Neural cell (in vitro differentiated cells): Measurements from ENCODE around the gene B4GALNT3. TPM values are rescaled to one million over a fixed set of nuclear protein-coding genes. Genes with fewer than 3 reads are reported as not detected.

Experiments
- H2AFZ ChIP-seq: fragments of 200-600, 300-800 bp; sonication (generic), shearing (Covaris generic); 2 replicates; pipeline ENCODE4 v1.6.0; 2014; ENCODE audit warnings: low read depth, mild to moderate bottlenecking, antibody characterized with exemption, low read length, moderate library complexity
- H3F3A ChIP-seq: fragments of 200-600 bp; shearing (Covaris generic); 2 replicates; pipeline ENCODE4 v1.6.1; 2016; ENCODE audit warnings: mild to moderate bottlenecking, moderate library complexity, mixed read lengths, antibody characterized with exemption, low read length; ENCODE audit not compliant: insufficient read depth, poor library complexity, severe bottlenecking
- H3K27ac ChIP-seq: fragments of 200-600, 300-800 bp; sonication (generic), shearing (Covaris generic); 2 replicates; pipeline ENCODE4 v1.5.1; 2014; ENCODE audit warnings: mild to moderate bottlenecking, low read length, moderate library complexity
- H3K27me3 ChIP-seq: fragments of 300-800, 200-600 bp; sonication (generic), shearing (Covaris generic); 2 replicates; pipeline ENCODE4 v1.6.0; 2014; ENCODE audit warnings: mild to moderate bottlenecking, low read depth, low read length, moderate library complexity; ENCODE audit not compliant: insufficient read depth
- H3K36me3 ChIP-seq: fragments of 300-800, 200-600 bp; sonication (generic), shearing (Covaris generic); 2 replicates; pipeline ENCODE4 v1.5.1; 2014; ENCODE audit warnings: mild to moderate bottlenecking, antibody characterized with exemption, low read length, moderate library complexity; ENCODE audit not compliant: insufficient read depth
- H3K4me2 ChIP-seq: fragments of 300-800, 200-600 bp; sonication (generic), shearing (Covaris generic); 2 replicates; pipeline ENCODE4 v1.6.0; 2014; ENCODE audit warnings: mild to moderate bottlenecking, low read length
- H3K4me3 ChIP-seq: fragments of 300-800, 200-600 bp; sonication (generic), shearing (Covaris generic); 2 replicates; pipeline ENCODE4 v1.5.1; 2014; ENCODE audit warnings: mild to moderate bottlenecking, low read length, moderate library complexity
- H3K79me2 ChIP-seq: fragments of 200-600 bp; shearing (Covaris generic); replicated peaks from 2 replicates; pipeline ENCODE4 v1.6.0; 2014; ENCODE audit warnings: mild to moderate bottlenecking, low read length, moderate library complexity; ENCODE audit not compliant: insufficient read depth
- H3K9ac ChIP-seq: fragments of 300-800, 200-600 bp; sonication (generic), shearing (Covaris generic); 2 replicates; pipeline ENCODE4 v1.6.1; 2016; ENCODE audit warnings: mild to moderate bottlenecking, low read length, mixed read lengths
- H3K9me2 ChIP-seq: fragments of 200-600 bp; shearing (Covaris generic); 2 replicates; pipeline ENCODE4 v1.6.1; 2016; ENCODE audit warnings: mild to moderate bottlenecking, low read length, mixed read lengths; ENCODE audit not compliant: insufficient read depth
- H3K9me3 ChIP-seq: fragments of 200-600, 300-800 bp; sonication (generic), shearing (Covaris generic); 2 replicates; pipeline ENCODE4 v1.6.1; 2016; ENCODE audit warnings: mild to moderate bottlenecking, mixed run types, low read length, moderate library complexity, mixed read lengths
- H4K20me1 ChIP-seq: fragments of 200-600 bp; shearing (Covaris generic); 2 replicates; pipeline ENCODE4 v1.6.1; 2016; ENCODE audit warnings: mild to moderate bottlenecking, mixed run types; ENCODE audit not compliant: insufficient read depth
- EP300 ChIP-seq: fragments of 450-650 bp; conservative IDR thresholded peaks from 2 replicates; pipeline ENCODE4 v1.6.1; 2014; ENCODE audit warnings: antibody characterized with exemption, mild to moderate bottlenecking, moderate library complexity; ENCODE audit not compliant: poor library complexity, severe bottlenecking
- EZH2 ChIP-seq: fragments of 200-600, 300-800 bp; shearing (Covaris generic), sonication (generic); IDR thresholded peaks from 2 replicates; pipeline ENCODE4 v1.6.1; 2014; ENCODE audit warnings: antibody characterized with exemption, low read length, borderline replicate concordance, mild to moderate bottlenecking; ENCODE audit not compliant: insufficient read depth, poor library complexity, severe bottlenecking
- MXI1 ChIP-seq: fragments of 450-650 bp; conservative IDR thresholded peaks from 2 replicates; pipeline ENCODE4 v1.6.1; 2014; ENCODE audit warnings: antibody characterized with exemption, mild to moderate bottlenecking; ENCODE audit not compliant: poor library complexity, severe bottlenecking
- POLR2AphosphoS5 ChIP-seq: IDR thresholded peaks from 2 replicates; pipeline ENCODE4 v1.6.1; 2012
- RAD21 ChIP-seq: fragments of 450-650 bp; conservative IDR thresholded peaks from 2 replicates; pipeline ENCODE4 v1.6.1; 2014; ENCODE audit warnings: antibody characterized with exemption, mild to moderate bottlenecking, moderate library complexity
- SMC3 ChIP-seq: fragments of 450-650 bp; conservative IDR thresholded peaks from 2 replicates; pipeline ENCODE4 v1.6.1; 2014; ENCODE audit warnings: antibody characterized with exemption, mild to moderate bottlenecking, moderate library complexity; ENCODE audit not compliant: poor library complexity
- TAF1 ChIP-seq: IDR thresholded peaks from 2 replicates; pipeline ENCODE4 v1.6.1; 2012; ENCODE audit warnings: low read depth
- polyA plus RNA-seq: library from polyadenylated mRNA; depleted of rRNA; stranded (reverse); fragments of >200 nt; gene quantifications from 2 replicates; pipeline ENCODE4 v1.2.3, GENCODE V29; 2014
- TF ChIP-seq, protein P1 (sequence below): fragments of 450-650 bp; IDR thresholded peaks from 2 replicates; pipeline ENCODE4 v1.5.1; 2014; ENCODE audit warnings: antibody characterized with exemption, mild to moderate bottlenecking, moderate library complexity; ENCODE audit not compliant: poor library complexity, severe bottlenecking
- TF ChIP-seq, protein P2 (sequence below): IDR thresholded peaks from 2 replicates; pipeline ENCODE4 v1.6.1; 2012; ENCODE audit warnings: borderline replicate concordance

B4GALNT3 gene
- polyA plus RNA-seq, 1 donor from 2014 or later: 6.7 TPM

DNA sequence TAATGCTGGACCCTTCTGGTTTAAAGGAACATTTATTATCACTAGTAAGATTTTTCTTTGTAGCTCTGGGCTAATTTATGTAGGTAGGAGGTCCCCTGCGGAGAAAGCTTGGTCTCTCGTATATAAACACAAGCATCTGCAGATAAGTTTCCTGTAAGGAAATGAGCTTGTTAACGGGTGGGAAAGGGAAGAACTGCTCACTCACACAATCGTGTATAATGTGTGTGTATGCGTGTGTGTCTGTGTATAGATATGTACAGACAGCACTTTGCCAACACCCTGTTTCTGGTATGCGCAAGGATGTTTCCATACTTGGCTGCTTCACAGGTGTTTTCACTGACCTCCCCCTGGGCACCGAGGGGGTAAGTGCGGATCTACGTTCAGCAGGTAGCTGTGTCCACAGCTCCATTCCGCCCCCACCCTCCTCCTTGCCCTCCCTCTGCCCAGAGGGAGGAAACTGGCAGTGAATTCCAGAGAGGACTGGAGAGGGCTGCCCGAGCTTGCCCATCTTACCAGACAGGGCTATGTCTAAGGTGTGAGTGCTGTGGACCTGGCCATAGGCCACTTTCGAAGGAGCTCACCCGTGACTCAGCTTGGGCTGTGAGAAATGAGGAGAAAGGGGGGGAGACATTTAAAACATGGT is 138.3 kb downstream of the B4GALNT3 start:
- Histone ChIP-seq H3F3A (no peaks in the 10 kb centered on the region), H3K9me2 (no peaks in the 10 kb centered on the region), H4K20me1 (no peaks in the 10 kb centered on the region), H2AFZ (no peak overlapping the region), H3K79me2 (no peaks in the 10 kb centered on the region), H3K9me3 (no peaks in the 10 kb centered on the region), H3K36me3 (no peaks in the 10 kb centered on the region), H3K4me3 (no peak overlapping the region), H3K27ac (no peak overlapping the region), H3K4me2 (no peak overlapping the region), H3K9ac (no peak overlapping the region), H3K27me3 (no peaks in the 10 kb centered on the region)
- no peak for TF ChIP-seq EZH2

DNA sequence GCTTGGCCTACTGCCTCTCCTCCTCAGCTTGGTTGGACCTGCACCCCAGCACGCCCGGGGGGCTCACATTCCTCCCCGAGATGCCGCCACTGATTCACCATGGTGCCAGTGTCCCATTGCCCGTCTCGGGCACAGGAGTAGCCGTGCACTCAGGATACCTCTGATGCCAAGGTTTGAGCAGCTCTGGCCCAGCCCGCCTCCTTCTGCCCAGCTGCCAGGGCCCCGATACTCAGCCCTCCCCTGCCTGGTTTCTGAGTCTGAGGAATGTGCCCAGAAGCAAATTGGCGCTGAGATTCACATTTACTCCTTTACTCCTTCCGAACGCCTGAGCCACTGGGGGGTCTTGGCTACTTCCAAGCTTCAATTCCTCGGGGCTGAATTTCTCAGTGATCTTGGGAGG is 140.0 kb downstream of the B4GALNT3 start:
- H3K79me2 ChIP-seq: no peaks in the 10 kb centered on the region
- H3K27ac ChIP-seq: no peak overlapping the region
- H3K4me3 ChIP-seq: no peak overlapping the region

More for the DNA sequence above, 140.0 kb downstream of the B4GALNT3 start:
- no peaks in the 10 kb centered on the region for H3K36me3 ChIP-seq
- H3K27me3 ChIP-seq: no peaks in the 10 kb centered on the region
- H3K9ac ChIP-seq: no peak overlapping the region
- no peaks in the 10 kb centered on the region for H4K20me1 ChIP-seq
- no peaks in the 10 kb centered on the region for H3K9me3 ChIP-seq
- H3K9me2 ChIP-seq: no peaks in the 10 kb centered on the region
- H3F3A ChIP-seq: no peaks in the 10 kb centered on the region
- H2AFZ ChIP-seq: no peak overlapping the region
- TF ChIP-seq MXI1 (no peak), TAF1 (no peak), SMC3 (no peak), POLR2AphosphoS5 (no peak), RAD21 (no peak), EZH2 (no peak), EP300 (no peak)
- TF ChIP-seq, protein P1, sequence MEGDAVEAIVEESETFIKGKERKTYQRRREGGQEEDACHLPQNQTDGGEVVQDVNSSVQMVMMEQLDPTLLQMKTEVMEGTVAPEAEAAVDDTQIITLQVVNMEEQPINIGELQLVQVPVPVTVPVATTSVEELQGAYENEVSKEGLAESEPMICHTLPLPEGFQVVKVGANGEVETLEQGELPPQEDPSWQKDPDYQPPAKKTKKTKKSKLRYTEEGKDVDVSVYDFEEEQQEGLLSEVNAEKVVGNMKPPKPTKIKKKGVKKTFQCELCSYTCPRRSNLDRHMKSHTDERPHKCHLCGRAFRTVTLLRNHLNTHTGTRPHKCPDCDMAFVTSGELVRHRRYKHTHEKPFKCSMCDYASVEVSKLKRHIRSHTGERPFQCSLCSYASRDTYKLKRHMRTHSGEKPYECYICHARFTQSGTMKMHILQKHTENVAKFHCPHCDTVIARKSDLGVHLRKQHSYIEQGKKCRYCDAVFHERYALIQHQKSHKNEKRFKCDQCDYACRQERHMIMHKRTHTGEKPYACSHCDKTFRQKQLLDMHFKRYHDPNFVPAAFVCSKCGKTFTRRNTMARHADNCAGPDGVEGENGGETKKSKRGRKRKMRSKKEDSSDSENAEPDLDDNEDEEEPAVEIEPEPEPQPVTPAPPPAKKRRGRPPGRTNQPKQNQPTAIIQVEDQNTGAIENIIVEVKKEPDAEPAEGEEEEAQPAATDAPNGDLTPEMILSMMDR: no peak
- TF ChIP-seq, protein P2, sequence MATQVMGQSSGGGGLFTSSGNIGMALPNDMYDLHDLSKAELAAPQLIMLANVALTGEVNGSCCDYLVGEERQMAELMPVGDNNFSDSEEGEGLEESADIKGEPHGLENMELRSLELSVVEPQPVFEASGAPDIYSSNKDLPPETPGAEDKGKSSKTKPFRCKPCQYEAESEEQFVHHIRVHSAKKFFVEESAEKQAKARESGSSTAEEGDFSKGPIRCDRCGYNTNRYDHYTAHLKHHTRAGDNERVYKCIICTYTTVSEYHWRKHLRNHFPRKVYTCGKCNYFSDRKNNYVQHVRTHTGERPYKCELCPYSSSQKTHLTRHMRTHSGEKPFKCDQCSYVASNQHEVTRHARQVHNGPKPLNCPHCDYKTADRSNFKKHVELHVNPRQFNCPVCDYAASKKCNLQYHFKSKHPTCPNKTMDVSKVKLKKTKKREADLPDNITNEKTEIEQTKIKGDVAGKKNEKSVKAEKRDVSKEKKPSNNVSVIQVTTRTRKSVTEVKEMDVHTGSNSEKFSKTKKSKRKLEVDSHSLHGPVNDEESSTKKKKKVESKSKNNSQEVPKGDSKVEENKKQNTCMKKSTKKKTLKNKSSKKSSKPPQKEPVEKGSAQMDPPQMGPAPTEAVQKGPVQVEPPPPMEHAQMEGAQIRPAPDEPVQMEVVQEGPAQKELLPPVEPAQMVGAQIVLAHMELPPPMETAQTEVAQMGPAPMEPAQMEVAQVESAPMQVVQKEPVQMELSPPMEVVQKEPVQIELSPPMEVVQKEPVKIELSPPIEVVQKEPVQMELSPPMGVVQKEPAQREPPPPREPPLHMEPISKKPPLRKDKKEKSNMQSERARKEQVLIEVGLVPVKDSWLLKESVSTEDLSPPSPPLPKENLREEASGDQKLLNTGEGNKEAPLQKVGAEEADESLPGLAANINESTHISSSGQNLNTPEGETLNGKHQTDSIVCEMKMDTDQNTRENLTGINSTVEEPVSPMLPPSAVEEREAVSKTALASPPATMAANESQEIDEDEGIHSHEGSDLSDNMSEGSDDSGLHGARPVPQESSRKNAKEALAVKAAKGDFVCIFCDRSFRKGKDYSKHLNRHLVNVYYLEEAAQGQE: no peak
- H3K4me2 ChIP-seq: no peak overlapping the region
